Common myeloid progenitor, CD34-positive (primary cell): ENCODE measurements around the gene TUBG1.
A peak's percentile ranks its signal among the peaks of the same experiment; 100 is the strongest.
"Not testable (repeated sequence)": the region's sequence is repeated elsewhere in the genome, so short reads cannot be mapped to it uniquely, and the experiment has no call there.

ENCODE experiments used
- CTCF ChIA-PET: fragments of 350-600 bp; sonication (Branson Sonifier 250); formaldehyde crosslinking; loops from one replicate; lab custom pipeline; 2021; ENCODE audit warnings: antibody characterized with exemption; lab: Charles Lee
- POLR2A ChIA-PET: fragments of 350-600 bp; sonication (Branson Sonifier 250); formaldehyde crosslinking; loops from one replicate; lab custom pipeline; 2021; ENCODE audit warnings: antibody characterized with exemption; lab: Charles Lee
- DNase-seq, 3 donors: peaks; one replicate each; pipeline versions ENCODE4 v3.0.0 to v3.0.0-alpha.2; 2013
- H3K27ac ChIP-seq, 2 experiments: 1 replicate in 1 of 2; 2 replicates in 1 of 2; pipeline ENCODE4 v1.7.0; 2013; ENCODE audit warnings: inconsistent platforms in 2 of 2, low read length in 2 of 2, mild to moderate bottlenecking in 2 of 2, low read depth in 1 of 2, moderate library complexity in 1 of 2; ENCODE audit not compliant: severe bottlenecking in 2 of 2, insufficient read depth in 1 of 2, poor library complexity in 1 of 2
- H3K27me3 ChIP-seq, 5 experiments: replicated peaks in 2 of 5; 1 replicate in 3 of 5; 2 replicates in 2 of 5; pipeline versions ENCODE4 v1.6.1 to v1.7.0; 2013; ENCODE audit warnings: low read length in 4 of 5, mild to moderate bottlenecking in 2 of 5, moderate library complexity in 2 of 5, inconsistent platforms in 1 of 5; ENCODE audit not compliant: insufficient read depth in 5 of 5, control insufficient read depth in 4 of 5
- H3K36me3 ChIP-seq, 4 experiments: 1 replicate in 2 of 4; 2 replicates in 2 of 4; pipeline versions ENCODE4 v1.6.1 to v1.7.0; 2013; ENCODE audit warnings: low read length in 3 of 4, control low read depth in 1 of 4, mild to moderate bottlenecking in 1 of 4; ENCODE audit not compliant: control insufficient read depth in 4 of 4, insufficient read depth in 4 of 4
- H3K4me1 ChIP-seq, 4 experiments: 1 replicate in 3 of 4; 2 replicates in 1 of 4; pipeline versions ENCODE4 v1.6.1 to v1.7.1; 2013; ENCODE audit warnings: low read length in 3 of 4, mild to moderate bottlenecking in 3 of 4, control low read depth in 1 of 4, inconsistent platforms in 1 of 4, moderate library complexity in 1 of 4; ENCODE audit not compliant: control insufficient read depth in 4 of 4, insufficient read depth in 4 of 4; ENCODE audit errors: control extremely low read depth in 1 of 4
- H3K4me3 ChIP-seq, 7 experiments: 1 replicate in 4 of 7; 2 replicates in 3 of 7; pipeline versions ENCODE4 v1.5.1 to v1.7.0; 2013; ENCODE audit warnings: mild to moderate bottlenecking in 7 of 7, low read length in 6 of 7, moderate library complexity in 6 of 7, inconsistent platforms in 2 of 7, low read depth in 2 of 7, control low read depth in 1 of 7; ENCODE audit not compliant: insufficient read depth in 4 of 7, control insufficient read depth in 1 of 7; ENCODE audit errors: extremely low read depth in 1 of 7
- H3K9me3 ChIP-seq, 5 experiments: 1 replicate in 4 of 5; 2 replicates in 1 of 5; pipeline versions ENCODE4 v1.6.1 to v1.7.1; 2013; ENCODE audit warnings: low read length in 4 of 5, mild to moderate bottlenecking in 2 of 5, inconsistent platforms in 1 of 5, low read depth in 1 of 5, moderate library complexity in 1 of 5; ENCODE audit not compliant: control insufficient read depth in 4 of 5, insufficient read depth in 2 of 5; ENCODE audit errors: control extremely low read depth in 1 of 5
- WGBS: methylation state at CpG from one replicate; pipeline ENCODE4 v1.1.5; 2013; ENCODE audit not compliant: insufficient coverage; 5-methylcytosine and 5-hydroxymethylcytosine counted together

The TUBG1 gene

GRCh38 chr17:42653179-42654124 lies 44.0 kb downstream of the TUBG1 start:
- peaks cover 0 to 2% (median 0%) of the 10 kb centered on the region in 5 experiments for H3K9me3 ChIP-seq
- peaks cover 0 to 9% (median 5%) of the 10 kb centered on the region in 4 experiments for H3K4me1 ChIP-seq
- ChIA-PET CTCF (interaction anchor here (2.0 kb wide), 1 partner anchor 9 kb away, joined by 4 read pairs; no protein-coding TSS in a partner anchor), POLR2A (interaction anchor here (0.6 kb wide), 2 partner anchors 9 to 56 kb away, joined by 3 to 5 read pairs; no protein-coding TSS in a partner anchor)
- DNase-seq = no peak
- peak overlapping the region in 4 of 7 experiments; percentile 29 to 61 (median 56) for H3K4me3 ChIP-seq
- H3K36me3 ChIP-seq = no peaks in the 10 kb centered on the region
- H3K27me3 ChIP-seq = peaks cover 0 to 14% (median 3%) of the 10 kb centered on the region in 5 experiments
- WGBS = 19% methylated on average over 30 of the region's 42 CpGs
- no peak overlapping the region for H3K27ac ChIP-seq

DNA sequence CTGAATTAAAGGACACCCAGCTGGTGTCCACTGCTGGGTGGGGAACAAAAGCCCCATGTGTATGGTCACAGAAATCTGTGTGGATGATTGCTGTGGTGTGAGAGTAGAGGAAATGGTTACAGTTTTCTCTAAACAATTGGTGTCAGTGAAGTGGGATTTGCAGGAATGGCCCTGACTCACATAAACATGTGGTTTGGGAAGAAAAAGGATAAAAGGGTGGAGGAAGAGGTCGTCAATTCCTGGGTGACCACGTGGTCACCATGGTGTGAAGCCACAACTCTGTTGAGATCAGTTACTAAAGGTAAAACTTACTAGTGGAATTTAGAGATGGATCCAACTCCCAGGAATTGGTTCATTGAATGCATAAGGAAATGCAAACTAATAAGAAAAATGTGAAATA lies 46.0 kb downstream of the TUBG1 start:
- no peak for DNase-seq
- H3K4me1 ChIP-seq = peaks cover 0 to 24% (median 17%) of the 10 kb centered on the region in 4 experiments
- WGBS = 79% methylated on average over 2 of the region's 2 CpGs
- H3K27ac ChIP-seq = no peak overlapping the region
- no peaks in the 10 kb centered on the region for H3K36me3 ChIP-seq
- H3K27me3 ChIP-seq = peaks cover 0 to 14% (median 3%) of the 10 kb centered on the region in 5 experiments
- peaks cover 0 to 2% (median 0%) of the 10 kb centered on the region in 5 experiments for H3K9me3 ChIP-seq
- no peak overlapping the region for H3K4me3 ChIP-seq
- ChIA-PET CTCF (interaction anchor here (1.5 to 1.6 kb wide), 2 partner anchors 18 kb away, joined by 4 to 5 read pairs; no protein-coding TSS in a partner anchor), POLR2A (interaction anchor here (0.6 kb wide), 1 partner anchor 29 kb away, joined by 6 read pairs; no protein-coding TSS in a partner anchor)

DNA sequence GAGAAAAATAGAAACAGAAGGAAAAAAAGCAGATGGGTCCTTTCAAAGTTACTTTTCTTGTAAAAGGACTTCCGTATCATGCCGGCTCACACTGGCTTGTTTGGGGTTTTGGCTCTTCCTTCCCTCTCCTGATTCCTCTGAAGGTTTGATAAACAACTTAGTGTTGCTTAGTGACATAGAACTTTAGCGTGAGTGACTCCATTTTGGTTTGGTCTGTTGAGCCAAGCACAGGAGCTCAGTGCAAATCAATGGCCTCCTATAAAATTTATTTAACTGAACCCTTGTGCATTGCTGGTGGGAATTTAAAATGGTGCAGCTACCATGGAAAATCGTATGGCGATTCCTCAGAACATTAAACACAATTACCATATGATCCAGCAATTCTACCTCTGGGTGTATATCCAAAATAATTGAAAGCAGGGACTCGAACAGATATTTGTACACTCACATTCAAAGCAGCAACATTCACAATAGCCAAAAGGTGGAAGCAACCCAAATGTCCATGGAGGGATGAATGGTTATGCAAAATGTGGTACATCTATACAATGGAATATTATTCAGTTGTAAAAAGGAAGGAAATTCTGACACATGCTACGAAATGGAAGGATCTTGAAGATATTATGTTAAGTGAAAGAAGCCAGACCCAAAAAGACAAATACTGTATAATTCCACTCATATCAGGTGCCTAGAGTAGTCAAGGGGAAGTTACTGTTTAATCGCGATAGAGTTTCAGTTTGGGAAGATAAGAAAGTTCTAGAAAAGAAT lies 48.5 kb downstream of the TUBG1 start:
- Histone ChIP-seq H3K4me3 (no peak overlapping the region), H3K36me3 (peaks cover 0 to 2% (median 0%) of the 10 kb centered on the region in 4 experiments), H3K9me3 (peaks cover 0 to 2% (median 0%) of the 10 kb centered on the region in 5 experiments), H3K4me1 (peaks cover 0 to 25% (median 17%) of the 10 kb centered on the region in 4 experiments), H3K27ac (no peak overlapping the region), H3K27me3 (peaks cover 0 to 14% (median 3%) of the 10 kb centered on the region in 5 experiments)
- CTCF ChIA-PET = no interaction called here
- WGBS = 90% methylated on average over 4 of the region's 9 CpGs
- POLR2A ChIA-PET = no interaction called here
- peak in 1 of 3 donors; percentile 42 for DNase-seq

DNA sequence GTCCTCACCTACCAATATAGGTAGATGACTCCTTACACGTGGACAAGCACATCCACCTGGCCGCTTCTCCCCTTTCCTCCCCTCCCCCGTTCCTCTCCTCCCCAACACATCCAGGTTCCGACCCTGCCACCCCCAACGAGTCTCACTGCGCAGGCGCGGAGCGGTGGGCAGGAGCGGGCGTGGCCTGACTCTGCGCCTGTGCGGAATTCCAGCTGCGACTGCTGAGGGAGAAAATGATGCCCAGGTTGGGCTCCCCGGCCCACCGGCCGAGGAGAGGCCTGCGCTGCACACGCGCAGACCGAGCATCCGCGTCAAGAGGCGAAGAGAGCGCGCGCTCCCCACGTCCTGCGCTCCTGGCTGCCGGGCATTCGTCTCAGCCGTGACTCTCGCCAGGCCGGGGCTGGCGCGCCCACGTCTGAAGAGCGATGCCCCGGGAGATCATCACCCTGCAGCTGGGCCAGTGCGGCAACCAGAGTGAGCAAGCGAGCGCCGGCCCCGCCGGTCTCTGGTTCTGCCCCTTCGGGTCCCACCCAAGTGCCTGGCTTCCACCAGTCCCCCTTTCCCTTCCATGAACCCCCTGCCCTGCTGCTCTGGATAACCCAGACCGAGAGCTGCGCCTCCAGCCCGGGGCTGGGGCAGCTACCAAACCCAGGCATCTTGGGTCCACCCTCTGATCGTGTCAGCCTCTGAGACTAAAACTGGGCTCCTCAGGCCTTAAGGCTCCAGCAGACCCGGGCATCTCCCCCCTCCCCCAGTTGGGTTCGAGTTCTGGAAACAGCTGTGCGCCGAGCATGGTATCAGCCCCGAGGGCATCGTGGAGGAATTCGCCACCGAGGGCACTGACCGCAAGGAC lies 49.8 kb downstream of the TUBG1 start, which contains the start of gene TUBG2:
Gene TUBG2, plus strand, starts transcription at position 206 of the 853 bp plus-strand sequence. Its CDS starts 220 bp downstream, at position 426.
- DNase-seq = peak in 2 of 3 donors; percentile 65 to 66
- Histone ChIP-seq H3K9me3 (peaks cover 0 to 2% (median 0%) of the 10 kb centered on the region in 5 experiments), H3K4me3 (peak within 1 kb of the TSS; percentile 50 to 84 (median 72)), H3K27ac (no peak within 1 kb of the TSS), H3K27me3 (peaks cover 0 to 2% (median 0%) of the 10 kb centered on the region in 5 experiments), H3K4me1 (peaks cover 0 to 20% (median 14%) of the 10 kb centered on the region in 4 experiments), H3K36me3 (peaks cover 0 to 5% (median 0%) of the 10 kb centered on the region in 4 experiments)
- ChIA-PET POLR2A (interaction anchor here (1.0 kb wide), 1 partner anchor 17 kb away, joined by 3 read pairs; the partner anchor contains the start of gene PLEKHH3), CTCF (interaction anchor here (1.2 kb wide), 2 partner anchors 10 to 21 kb away, joined by 3 read pairs; no protein-coding TSS in a partner anchor)
- WGBS = 2% methylated on average over 32 of the region's 59 CpGs

GRCh38 chr17:42659932-42660274 lies 50.4 kb downstream of the TUBG1 start:
- not testable (repeated sequence) for H3K27me3 ChIP-seq, H3K9me3 ChIP-seq, H3K27ac ChIP-seq, H3K4me3 ChIP-seq, DNase-seq, H3K36me3 ChIP-seq
- ChIA-PET CTCF (interaction anchor here (1.2 kb wide), 3 partner anchors 9 to 38 kb away, joined by 3 read pairs; no protein-coding TSS in a partner anchor), POLR2A (interaction anchor here (1.0 kb wide), 1 partner anchor 17 kb away, joined by 3 read pairs; the partner anchor contains the start of gene PLEKHH3)
- WGBS = 100% methylated on average over 1 of the region's 14 CpGs
- peaks cover 0 to 20% (median 14%) of the 10 kb centered on the region in 4 experiments for H3K4me1 ChIP-seq
